Adipose tissue (tissue), 3 donors: ENCODE measurements around the gene PERM1. TPM values are rescaled to one million over a fixed set of nuclear protein-coding genes. Genes with fewer than 3 reads are reported as not detected.

Experiments used
- H3K27ac ChIP-seq: one replicate; pipeline ENCODE4 v1.5.1; 2013; ENCODE audit warnings: low read depth, low read length
- WGBS, 3 donors: extraction: QIAGEN DNeasy Blood & Tissue Kit; methylation state at CpG; one replicate each; pipeline ENCODE4 v1.1.7; 2013; 5-methylcytosine and 5-hydroxymethylcytosine counted together
- polyA plus RNA-seq, 3 donors: library from polyadenylated mRNA; stranded (reverse); fragments of 200-250 nt; gene quantifications; one replicate each; pipeline ENCODE4 v1.2.3, GENCODE V29; 2013
- donor health status: healthy with polysubstance abuse.
- donor health status: Bipolar disorder and iron deficiency.
- donor health status: healthy.

The PERM1 gene
- polyA plus RNA-seq, 3 donors: 0.06 to 2.0 (median 0.16) TPM

DNA sequence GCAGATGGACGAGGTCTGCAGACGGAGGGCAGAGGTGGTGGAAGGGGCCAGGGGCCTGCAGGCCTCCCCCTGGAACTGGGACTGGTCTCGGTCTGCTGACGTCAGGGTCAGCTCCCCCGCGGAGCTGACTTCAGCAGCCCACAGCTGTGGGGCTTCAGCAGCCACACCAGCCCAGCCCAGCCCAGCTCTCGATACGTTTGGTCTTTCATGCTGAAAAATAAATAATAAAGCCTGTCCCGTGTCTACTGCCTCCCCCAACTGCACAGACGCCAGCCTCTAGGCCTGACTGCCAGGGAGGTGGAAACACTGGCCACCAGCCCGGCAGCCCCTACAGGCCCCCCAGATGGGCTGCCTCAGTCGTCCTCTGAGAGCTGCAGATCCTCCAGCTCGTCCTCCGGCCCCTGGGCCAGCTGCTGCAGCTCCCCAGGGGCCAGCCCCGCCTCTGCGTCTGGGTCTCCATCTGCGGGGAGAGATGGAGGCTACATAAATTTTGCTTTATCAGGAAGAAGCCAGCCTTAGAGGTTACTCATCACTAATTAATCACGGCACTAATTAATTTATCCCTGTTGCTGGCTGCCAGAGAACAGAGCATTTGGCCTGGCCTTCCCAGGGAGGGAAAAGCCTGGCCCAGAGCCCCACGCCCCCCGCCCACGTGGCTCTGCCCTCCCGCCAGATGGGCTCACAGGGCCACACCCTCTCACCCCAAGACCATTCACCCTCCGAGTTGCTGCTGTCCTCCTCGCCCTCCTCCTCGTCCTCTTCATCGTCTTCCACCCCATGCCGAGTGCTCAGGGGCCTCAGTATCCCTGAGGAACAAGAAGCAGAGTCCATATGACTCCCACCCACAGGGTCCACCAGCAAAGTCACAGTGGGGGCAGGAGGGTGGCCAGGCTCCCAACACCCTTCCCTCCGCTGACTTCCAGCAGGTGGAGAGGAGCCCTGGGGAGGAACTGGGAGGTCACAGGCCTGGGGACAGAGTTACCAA lies 37.3 kb downstream of the PERM1 start:
- no peak overlapping the region for H3K27ac ChIP-seq
- 53 to 74% (median 59%) methylated on average over 28 of the region's 28 CpGs for WGBS, 3 donors

DNA sequence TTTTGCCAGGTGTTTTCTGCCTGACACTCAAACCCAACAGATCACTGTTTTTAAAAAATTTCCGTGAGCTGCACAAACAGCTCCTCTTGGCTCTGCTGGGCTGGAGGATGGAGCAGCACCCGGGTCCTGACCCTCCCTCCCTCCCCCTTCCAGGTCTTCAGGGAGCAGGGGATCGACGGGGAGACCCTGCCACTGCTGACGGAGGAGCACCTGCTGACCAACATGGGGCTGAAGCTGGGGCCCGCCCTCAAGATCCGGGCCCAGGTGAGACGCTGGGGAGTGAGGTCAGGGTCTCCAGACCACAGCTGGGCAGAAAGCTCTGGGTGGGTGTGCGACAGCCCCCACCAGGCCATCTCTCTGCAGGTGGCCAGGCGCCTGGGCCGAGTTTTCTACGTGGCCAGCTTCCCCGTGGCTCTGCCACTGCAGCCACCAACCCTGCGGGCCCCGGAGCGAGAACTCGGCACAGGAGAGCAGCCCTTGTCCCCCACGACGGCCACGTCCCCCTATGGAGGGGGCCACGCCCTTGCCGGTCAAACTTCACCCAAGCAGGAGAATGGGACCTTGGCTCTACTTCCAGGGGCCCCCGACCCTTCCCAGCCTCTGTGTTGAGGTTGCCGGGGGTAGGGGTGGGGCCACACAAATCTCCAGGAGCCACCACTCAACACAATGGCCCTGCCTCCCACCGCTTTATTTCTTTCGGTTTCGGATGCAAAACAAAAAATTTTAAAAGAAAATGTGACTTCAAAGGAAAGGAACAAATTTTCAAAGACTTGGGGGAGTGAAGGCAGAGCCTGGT lies 38.1 kb downstream of the PERM1 start:
- no peak overlapping the region for H3K27ac ChIP-seq
- 65 to 80% (median 65%) methylated on average over 27 of the region's 27 CpGs for WGBS, 3 donors

GRCh38 chr1:942864-943533 lies 38.9 kb downstream of the PERM1 start:
- 11 to 19% (median 15%) methylated on average over 26 to 27 of the region's 27 CpGs for WGBS, 3 donors
- no peak overlapping the region for H3K27ac ChIP-seq

GRCh38 chr1:942411-942821 lies 39.5 kb downstream of the PERM1 start:
- no peak overlapping the region for H3K27ac ChIP-seq
- WGBS, 3 donors: 0 to 2% (median 1%) methylated on average over 19 to 48 of the region's 48 CpGs

DNA sequence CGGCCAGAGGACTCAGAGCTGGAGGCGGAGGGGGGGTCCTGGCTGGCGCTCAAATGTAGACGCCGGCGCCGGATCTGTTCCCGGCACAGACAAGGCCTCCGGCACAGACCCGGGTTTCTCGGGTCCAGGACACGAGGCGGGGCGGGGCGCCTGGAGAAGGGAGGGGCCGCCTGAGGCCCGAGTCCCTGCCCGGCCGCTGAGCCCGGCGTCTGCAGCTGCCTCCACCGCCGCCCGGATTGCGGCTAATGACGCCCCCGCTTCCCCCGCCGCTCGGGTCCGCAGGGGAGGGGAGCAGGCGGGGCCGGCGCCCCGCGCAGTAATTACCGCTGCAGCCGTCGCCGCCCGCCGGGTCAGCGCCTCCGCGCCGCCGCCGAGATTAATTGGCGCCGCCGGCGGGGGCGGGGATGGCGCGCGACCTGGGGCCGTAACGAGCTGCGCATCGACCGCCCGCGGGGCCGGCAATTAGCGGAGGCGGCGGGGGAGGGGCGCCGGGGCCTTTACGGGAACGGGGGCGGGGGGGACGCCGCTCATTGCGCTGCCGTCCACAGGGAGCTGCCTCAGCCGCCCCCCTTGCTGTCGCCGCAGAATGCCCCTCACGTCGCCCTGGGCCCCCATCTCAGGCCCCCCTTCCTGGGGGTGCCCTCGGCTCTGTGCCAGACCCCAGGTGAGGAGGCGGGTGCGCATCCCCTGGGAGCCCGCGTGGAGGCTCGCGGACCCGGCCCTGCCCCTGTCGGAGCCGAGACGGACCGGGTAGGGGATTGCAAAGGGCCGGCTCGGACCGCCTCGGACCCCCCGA lies 40.1 kb downstream of the PERM1 start:
- WGBS, 3 donors: 0 to 1% (median 0%) methylated on average over 33 to 78 of the region's 98 CpGs
- no peak overlapping the region for H3K27ac ChIP-seq

GRCh38 chr1:941015-941587 lies 40.8 kb downstream of the PERM1 start:
- 2 to 4% (median 3%) methylated on average over 26 to 36 of the region's 36 CpGs for WGBS, 3 donors
- no peak overlapping the region for H3K27ac ChIP-seq

- H3K27ac ChIP-seq: no peak overlapping the region
- 0 to 1% (median 1%) methylated on average over 61 to 86 of the region's 86 CpGs for WGBS, 3 donors
Measured at GRCh38 chr1:940107-941014, 41.5 kb downstream of the PERM1 start.

DNA sequence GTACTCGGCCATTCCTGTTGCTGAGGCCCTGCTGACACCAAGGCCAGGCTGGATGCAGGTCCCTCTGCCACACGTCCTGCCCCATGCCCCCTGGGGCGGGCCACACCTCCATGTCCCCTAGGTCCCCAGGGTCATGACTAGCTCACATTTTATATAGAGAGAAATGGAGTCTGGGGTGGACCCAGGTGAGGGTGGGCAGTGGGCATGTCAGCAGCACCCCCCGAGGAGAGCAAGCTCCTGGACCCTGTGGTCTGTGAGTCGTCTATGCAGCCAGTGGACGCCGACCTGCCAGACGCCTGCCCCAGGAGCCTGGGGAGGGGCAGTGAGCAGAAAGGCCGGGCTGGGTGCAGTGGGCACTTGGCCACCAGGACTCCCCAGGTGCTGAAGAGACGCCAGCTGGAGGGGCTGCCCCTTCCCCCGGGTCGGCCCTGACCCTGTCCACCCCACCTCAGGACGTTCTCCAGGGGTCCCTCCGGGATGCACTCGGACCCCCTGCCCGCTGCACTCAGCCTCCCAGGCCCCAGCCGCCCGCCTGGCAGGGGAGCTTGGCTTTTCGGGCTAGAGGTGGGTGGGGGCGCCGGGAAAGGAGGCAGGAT lies 42.3 kb downstream of the PERM1 start:
- 17 to 33% (median 29%) methylated on average over 19 to 21 of the region's 21 CpGs for WGBS, 3 donors
- no peak overlapping the region for H3K27ac ChIP-seq

DNA sequence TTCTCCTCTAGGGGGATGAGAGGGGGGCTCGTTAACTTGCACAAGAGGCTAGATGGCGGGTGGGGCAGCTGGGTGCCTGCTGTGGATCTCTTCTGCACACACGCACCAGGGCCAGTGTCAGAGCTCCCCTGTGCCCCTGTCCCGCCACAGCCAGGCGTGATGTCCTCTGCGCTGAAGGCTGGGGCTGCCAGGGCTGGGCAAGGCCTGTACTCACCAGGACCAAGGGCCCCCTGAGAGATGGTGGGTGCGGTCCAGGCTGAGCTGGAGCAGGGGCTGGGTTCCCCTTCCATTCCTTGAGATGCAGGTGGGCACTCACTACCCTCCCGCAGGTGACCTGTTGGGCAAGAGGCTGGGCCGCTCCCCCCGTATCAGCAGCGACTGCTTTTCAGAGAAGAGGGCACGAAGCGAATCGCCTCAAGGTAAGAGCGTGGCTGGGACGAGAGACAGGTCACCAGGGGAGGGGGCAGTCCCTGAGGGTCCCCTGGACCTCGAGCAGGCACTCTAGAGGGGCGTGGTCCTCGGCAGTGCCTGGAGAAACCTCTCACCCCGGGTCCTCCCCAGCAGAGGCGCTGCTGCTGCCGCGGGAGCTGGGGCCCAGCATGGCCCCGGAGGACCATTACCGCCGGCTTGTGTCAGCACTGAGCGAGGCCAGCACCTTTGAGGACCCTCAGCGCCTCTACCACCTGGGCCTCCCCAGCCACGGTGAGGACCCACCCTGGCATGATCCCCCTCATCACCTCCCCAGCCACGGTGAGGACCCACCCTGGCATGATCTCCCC lies 43.0 kb downstream of the PERM1 start:
- no peak overlapping the region for H3K27ac ChIP-seq
- 59 to 79% (median 78%) methylated on average over 30 of the region's 30 CpGs for WGBS, 3 donors

- no peak overlapping the region for H3K27ac ChIP-seq
- 55 to 75% (median 71%) methylated on average over 15 of the region's 15 CpGs for WGBS, 3 donors
Measured at GRCh38 chr1:938088-938683, 43.7 kb downstream of the PERM1 start.

GRCh38 chr1:937521-937920 lies 44.4 kb downstream of the PERM1 start:
- no peak overlapping the region for H3K27ac ChIP-seq
- WGBS, 3 donors: 53 to 92% (median 91%) methylated on average over 16 of the region's 16 CpGs

GRCh38 chr1:936348-937264 lies 45.3 kb downstream of the PERM1 start:
- H3K27ac ChIP-seq: no peak overlapping the region
- 56 to 84% (median 82%) methylated on average over 42 to 45 of the region's 45 CpGs for WGBS, 3 donors

GRCh38 chr1:935751-936231 lies 46.1 kb downstream of the PERM1 start:
- H3K27ac ChIP-seq: no peak overlapping the region
- WGBS, 3 donors: 7 to 36% (median 24%) methylated on average over 29 to 30 of the region's 30 CpGs
